Measurements from ENCODE around the gene WDR49.

DNA sequence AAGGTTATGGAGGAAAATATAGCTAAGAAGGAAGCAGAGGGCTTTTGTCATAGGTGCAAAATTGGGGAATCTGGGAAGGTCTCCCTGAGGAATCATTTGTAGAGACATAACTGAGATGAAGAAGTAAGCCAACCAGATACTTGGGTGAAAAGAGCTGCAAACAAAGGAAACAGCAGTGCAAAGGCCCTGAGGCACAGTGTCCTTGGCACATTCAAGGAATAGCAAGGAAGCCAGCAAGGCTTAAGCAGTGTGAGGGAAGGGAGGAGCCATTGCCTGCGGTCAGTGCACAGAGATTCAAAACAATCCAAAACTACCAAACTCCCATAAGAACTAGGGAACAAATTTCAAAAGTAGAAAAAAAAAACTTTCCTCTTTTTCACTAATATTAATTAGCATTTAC lies 88.3 kb downstream of the WDR49 start:
- TF ChIP-seq, protein P1, sequence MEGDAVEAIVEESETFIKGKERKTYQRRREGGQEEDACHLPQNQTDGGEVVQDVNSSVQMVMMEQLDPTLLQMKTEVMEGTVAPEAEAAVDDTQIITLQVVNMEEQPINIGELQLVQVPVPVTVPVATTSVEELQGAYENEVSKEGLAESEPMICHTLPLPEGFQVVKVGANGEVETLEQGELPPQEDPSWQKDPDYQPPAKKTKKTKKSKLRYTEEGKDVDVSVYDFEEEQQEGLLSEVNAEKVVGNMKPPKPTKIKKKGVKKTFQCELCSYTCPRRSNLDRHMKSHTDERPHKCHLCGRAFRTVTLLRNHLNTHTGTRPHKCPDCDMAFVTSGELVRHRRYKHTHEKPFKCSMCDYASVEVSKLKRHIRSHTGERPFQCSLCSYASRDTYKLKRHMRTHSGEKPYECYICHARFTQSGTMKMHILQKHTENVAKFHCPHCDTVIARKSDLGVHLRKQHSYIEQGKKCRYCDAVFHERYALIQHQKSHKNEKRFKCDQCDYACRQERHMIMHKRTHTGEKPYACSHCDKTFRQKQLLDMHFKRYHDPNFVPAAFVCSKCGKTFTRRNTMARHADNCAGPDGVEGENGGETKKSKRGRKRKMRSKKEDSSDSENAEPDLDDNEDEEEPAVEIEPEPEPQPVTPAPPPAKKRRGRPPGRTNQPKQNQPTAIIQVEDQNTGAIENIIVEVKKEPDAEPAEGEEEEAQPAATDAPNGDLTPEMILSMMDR (IDR thresholded peaks at IDR 0.05) = no peak
- TF ChIP-seq EZH2 (IDR thresholded peaks at IDR 0.05) = no peak
